Effector memory CD8-positive, alpha-beta T cell (primary cell): Measurements from ENCODE around the gene DRD3.
A peak's percentile ranks its signal among the peaks of the same experiment; 100 is the strongest.

Source experiments
- ATAC-seq: fragments of 150-1000 bp; cut with Tn5 transposase; replicated peaks from 2 replicates; pipeline ENCODE4 v1.10.0; 2021; ENCODE audit warnings: mild to moderate bottlenecking, moderate library complexity
- DNase-seq, 3 experiments: peaks; one replicate each; pipeline ENCODE4 v3.0.0; 2021
- H3K27ac Mint-ChIP-seq, 2 donors: one replicate each; pipeline ENCODE4 v1.8.0; 2022; ENCODE audit warnings: mild to moderate bottlenecking in 2 of 2, mixed read lengths in 2 of 2, moderate library complexity in 2 of 2
- H3K27me3 Mint-ChIP-seq, 2 donors: one replicate each; pipeline ENCODE4 v1.8.0; 2022; ENCODE audit warnings: mixed read lengths in 2 of 2
- H3K36me3 Mint-ChIP-seq: one replicate; pipeline ENCODE4 v1.8.0; 2022; ENCODE audit warnings: mild to moderate bottlenecking, moderate library complexity, mixed read lengths; ENCODE audit not compliant: insufficient read depth
- H3K4me1 Mint-ChIP-seq, 2 donors: one replicate each; pipeline ENCODE4 v1.8.0; 2022; ENCODE audit warnings: low read depth in 2 of 2, mixed read lengths in 2 of 2
- H3K4me3 Mint-ChIP-seq, 2 donors: one replicate each; pipeline ENCODE4 v1.8.0; 2022; ENCODE audit warnings: mild to moderate bottlenecking in 2 of 2, mixed read lengths in 2 of 2, moderate library complexity in 2 of 2
- H3K9me3 Mint-ChIP-seq, 2 donors: one replicate each; pipeline ENCODE4 v1.8.0; 2022; ENCODE audit warnings: mixed read lengths in 2 of 2

DRD3 gene

GRCh38 chr3:114101101-114101500, 77.8 kb downstream of the DRD3 start:
- H3K27ac Mint-ChIP-seq = no peak overlapping the region
- H3K4me3 Mint-ChIP-seq = no peak overlapping the region
- no peak for DNase-seq
- no peaks in the 10 kb centered on the region for H3K4me1 Mint-ChIP-seq
- no peaks in the 10 kb centered on the region for H3K36me3 Mint-ChIP-seq
- no peak for ATAC-seq
- H3K9me3 Mint-ChIP-seq = no peaks in the 10 kb centered on the region
- peaks cover 6 to 9% of the 10 kb centered on the region in 2 donors for H3K27me3 Mint-ChIP-seq

- Mint-ChIP-seq H3K4me1 (peaks cover 0 to 1% of the 10 kb centered on the region in 2 donors), H3K9me3 (no peaks in the 10 kb centered on the region)
Observed at GRCh38 chr3:114095796-114096195, 83.1 kb downstream of the DRD3 start.

GRCh38 chr3:114093596-114093995, 85.3 kb downstream of the DRD3 start:
- no peak for DNase-seq
- ATAC-seq = no peak
- H3K4me1 Mint-ChIP-seq = peaks cover 0 to 1% of the 10 kb centered on the region in 2 donors
- H3K4me3 Mint-ChIP-seq = no peak overlapping the region
- H3K27ac Mint-ChIP-seq = no peak overlapping the region
- no peaks in the 10 kb centered on the region for H3K36me3 Mint-ChIP-seq
- H3K27me3 Mint-ChIP-seq = peaks cover 0 to 6% of the 10 kb centered on the region in 2 donors
- no peaks in the 10 kb centered on the region for H3K9me3 Mint-ChIP-seq

More at GRCh38 chr3:114095796-114096195, 83.1 kb downstream of the DRD3 start:
- ATAC-seq = no peak
- Mint-ChIP-seq H3K36me3 (no peaks in the 10 kb centered on the region), H3K4me3 (no peak overlapping the region), H3K27ac (no peak overlapping the region), H3K27me3 (peaks cover 4 to 6% of the 10 kb centered on the region in 2 donors)
- no peak for DNase-seq

GRCh38 chr3:114093016-114093380, 85.9 kb downstream of the DRD3 start:
- H3K27ac Mint-ChIP-seq = no peak overlapping the region
- peaks cover 0 to 3% of the 10 kb centered on the region in 2 donors for H3K4me1 Mint-ChIP-seq
- no peaks in the 10 kb centered on the region for H3K9me3 Mint-ChIP-seq
- H3K36me3 Mint-ChIP-seq = no peaks in the 10 kb centered on the region
- H3K4me3 Mint-ChIP-seq = no peak overlapping the region
- no peak for DNase-seq
- H3K27me3 Mint-ChIP-seq = peaks cover 0 to 6% of the 10 kb centered on the region in 2 donors
- ATAC-seq = no peak

GRCh38 chr3:114092151-114093015, 86.5 kb downstream of the DRD3 start:
- Mint-ChIP-seq H3K27ac (no peak overlapping the region), H3K4me1 (peaks cover 0 to 3% of the 10 kb centered on the region in 2 donors), H3K9me3 (no peaks in the 10 kb centered on the region), H3K4me3 (no peak overlapping the region), H3K36me3 (no peaks in the 10 kb centered on the region), H3K27me3 (peaks cover 0 to 6% of the 10 kb centered on the region in 2 donors)
- no peak for DNase-seq
- ATAC-seq = no peak

GRCh38 chr3:114089675-114090074, 89.2 kb downstream of the DRD3 start:
- H3K27me3 Mint-ChIP-seq = no peaks in the 10 kb centered on the region
- no peaks in the 10 kb centered on the region for H3K9me3 Mint-ChIP-seq
- peaks cover 0 to 3% of the 10 kb centered on the region in 2 donors for H3K4me1 Mint-ChIP-seq
- no peak overlapping the region for H3K27ac Mint-ChIP-seq
- DNase-seq (no peak), ATAC-seq (no peak)
- peaks cover 9% of the 10 kb centered on the region for H3K36me3 Mint-ChIP-seq
- no peak overlapping the region for H3K4me3 Mint-ChIP-seq

- Mint-ChIP-seq H3K36me3 (peaks cover 38% of the 10 kb centered on the region), H3K27me3 (no peaks in the 10 kb centered on the region), H3K27ac (no peak overlapping the region), H3K9me3 (no peaks in the 10 kb centered on the region), H3K4me3 (no peak overlapping the region), H3K4me1 (peaks cover 0 to 1% of the 10 kb centered on the region in 2 donors)
- ATAC-seq = no peak
- DNase-seq = no peak
Observed at GRCh38 chr3:114086356-114086755, 92.5 kb downstream of the DRD3 start.

GRCh38 chr3:114083112-114083511, 95.7 kb downstream of the DRD3 start:
- no peak for ATAC-seq
- Mint-ChIP-seq H3K36me3 (peaks cover 65% of the 10 kb centered on the region), H3K27ac (no peak overlapping the region), H3K4me3 (no peak overlapping the region), H3K4me1 (no peaks in the 10 kb centered on the region), H3K27me3 (no peaks in the 10 kb centered on the region), H3K9me3 (no peaks in the 10 kb centered on the region)
- no peak for DNase-seq

- H3K36me3 Mint-ChIP-seq = peaks cover 82% of the 10 kb centered on the region
- H3K4me3 Mint-ChIP-seq = no peak overlapping the region
- H3K4me1 Mint-ChIP-seq = no peaks in the 10 kb centered on the region
- H3K27me3 Mint-ChIP-seq = no peaks in the 10 kb centered on the region
- DNase-seq (no peak), ATAC-seq (no peak)
- no peaks in the 10 kb centered on the region for H3K9me3 Mint-ChIP-seq
- no peak overlapping the region for H3K27ac Mint-ChIP-seq
Observed at GRCh38 chr3:114081037-114081436, 97.8 kb downstream of the DRD3 start.

GRCh38 chr3:114080201-114080600, 98.7 kb downstream of the DRD3 start:
- H3K27me3 Mint-ChIP-seq = no peaks in the 10 kb centered on the region
- peak overlapping the region in 1 of 2 donors; percentile 58 for H3K27ac Mint-ChIP-seq
- no peaks in the 10 kb centered on the region for H3K9me3 Mint-ChIP-seq

GRCh38 chr3:114079761-114080160, 99.1 kb downstream of the DRD3 start:
- ATAC-seq = no peak
- Mint-ChIP-seq H3K4me1 (no peaks in the 10 kb centered on the region), H3K4me3 (no peak overlapping the region), H3K9me3 (no peaks in the 10 kb centered on the region), H3K36me3 (peaks cover 83% of the 10 kb centered on the region), H3K27ac (peak overlapping the region in 1 of 2 donors; percentile 58), H3K27me3 (no peaks in the 10 kb centered on the region)
- no peak for DNase-seq

More at GRCh38 chr3:114080201-114080600, 98.7 kb downstream of the DRD3 start:
- H3K4me1 Mint-ChIP-seq = no peaks in the 10 kb centered on the region
- DNase-seq (no peak), ATAC-seq (no peak)
- no peak overlapping the region for H3K4me3 Mint-ChIP-seq
- peaks cover 85% of the 10 kb centered on the region for H3K36me3 Mint-ChIP-seq

GRCh38 chr3:114078126-114078525, 100.7 kb downstream of the DRD3 start:
- H3K27ac Mint-ChIP-seq = peak overlapping the region in 1 of 2 donors; percentile 73
- H3K27me3 Mint-ChIP-seq = no peaks in the 10 kb centered on the region
- peaks cover 68% of the 10 kb centered on the region for H3K36me3 Mint-ChIP-seq
- peaks cover 0 to 11% of the 10 kb centered on the region in 2 donors for H3K4me1 Mint-ChIP-seq
- ATAC-seq (no peak), DNase-seq (no peak)
- no peak overlapping the region for H3K4me3 Mint-ChIP-seq
- no peaks in the 10 kb centered on the region for H3K9me3 Mint-ChIP-seq
